ENCODE measurements around the gene FAM222A.

The FAM222A gene

DNA sequence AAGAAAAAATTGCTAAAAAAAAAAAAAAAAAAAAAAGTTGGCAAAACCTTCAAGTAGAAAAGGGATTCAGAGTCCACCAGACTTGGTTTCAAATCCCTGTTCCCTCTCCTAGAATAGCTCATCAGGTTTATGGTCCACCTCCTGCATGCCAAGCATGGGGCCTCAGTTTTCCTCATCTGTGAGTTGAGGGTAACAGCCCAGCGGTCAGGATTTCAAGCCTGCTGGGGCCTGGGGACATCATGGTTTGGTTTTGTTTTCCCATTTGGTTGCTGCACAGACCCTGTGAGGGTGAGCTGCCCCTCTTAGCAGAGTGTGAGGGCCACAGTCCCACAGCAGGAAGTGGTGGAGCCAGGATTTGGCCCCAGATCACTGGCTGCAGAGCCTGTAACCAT is 12.5 kb downstream of the FAM222A start:
- no peak for DNase-seq

DNA sequence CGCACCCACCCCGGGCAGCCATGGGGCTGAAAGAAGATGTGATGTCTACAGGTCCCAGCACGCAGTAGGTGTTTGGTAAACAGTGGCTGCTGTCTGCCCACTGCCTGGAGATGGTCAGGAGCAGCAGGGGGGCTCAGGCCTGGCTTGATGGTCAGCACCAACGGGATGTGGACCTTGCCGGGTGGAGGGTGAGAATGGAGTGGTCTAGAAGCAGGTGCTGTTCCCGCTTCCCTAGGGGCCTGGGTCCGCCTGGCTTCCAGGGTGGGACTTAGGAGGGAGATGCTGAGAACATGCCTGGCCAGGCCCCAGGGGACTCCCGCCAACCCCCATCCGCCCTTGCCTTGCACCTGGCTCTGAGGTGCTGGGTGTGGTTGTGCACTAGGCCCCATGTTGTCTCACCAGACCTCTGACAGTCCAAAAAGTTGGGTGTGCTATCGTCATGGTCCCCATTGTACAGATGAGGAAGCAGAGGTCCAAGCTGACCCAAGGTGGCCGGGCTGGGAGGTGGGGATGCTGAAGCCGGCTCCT is 12.9 kb downstream of the FAM222A start:
- no peak for DNase-seq

DNA sequence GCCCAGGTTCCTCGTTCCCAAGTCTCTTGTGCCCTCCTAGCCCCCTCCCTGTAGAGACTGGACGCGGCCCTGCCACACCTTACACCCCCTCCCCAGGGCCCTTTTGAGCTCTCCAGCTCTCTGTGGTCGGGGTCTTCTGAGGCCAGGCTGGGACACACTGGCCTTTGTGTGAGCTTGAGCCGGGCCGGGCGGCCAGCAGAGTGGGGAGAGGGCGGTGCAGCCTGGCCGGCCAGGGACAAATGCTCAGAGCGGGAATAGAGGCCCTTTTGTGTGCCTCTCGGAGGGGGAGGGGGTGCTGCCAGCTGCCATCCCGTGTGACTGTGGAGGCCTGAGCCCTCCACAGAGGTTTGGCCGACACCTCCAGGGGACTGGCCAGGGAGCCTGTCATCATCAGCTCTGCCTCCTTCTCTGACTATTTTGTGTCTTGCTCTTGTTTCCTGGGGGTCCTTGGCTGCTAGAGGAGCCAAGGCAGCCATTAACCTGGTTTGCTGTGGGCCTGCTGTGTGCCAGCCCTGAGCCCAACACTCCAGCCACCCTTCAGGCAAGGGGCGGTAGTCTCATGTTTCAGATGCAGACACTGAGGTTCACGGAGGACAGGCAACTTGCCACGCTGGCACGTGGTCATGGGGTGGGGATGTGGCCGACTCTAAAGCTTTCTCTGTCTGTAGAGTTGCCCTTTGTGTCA is 13.6 kb downstream of the FAM222A start:
- DNase-seq = peak; percentile 22

DNA sequence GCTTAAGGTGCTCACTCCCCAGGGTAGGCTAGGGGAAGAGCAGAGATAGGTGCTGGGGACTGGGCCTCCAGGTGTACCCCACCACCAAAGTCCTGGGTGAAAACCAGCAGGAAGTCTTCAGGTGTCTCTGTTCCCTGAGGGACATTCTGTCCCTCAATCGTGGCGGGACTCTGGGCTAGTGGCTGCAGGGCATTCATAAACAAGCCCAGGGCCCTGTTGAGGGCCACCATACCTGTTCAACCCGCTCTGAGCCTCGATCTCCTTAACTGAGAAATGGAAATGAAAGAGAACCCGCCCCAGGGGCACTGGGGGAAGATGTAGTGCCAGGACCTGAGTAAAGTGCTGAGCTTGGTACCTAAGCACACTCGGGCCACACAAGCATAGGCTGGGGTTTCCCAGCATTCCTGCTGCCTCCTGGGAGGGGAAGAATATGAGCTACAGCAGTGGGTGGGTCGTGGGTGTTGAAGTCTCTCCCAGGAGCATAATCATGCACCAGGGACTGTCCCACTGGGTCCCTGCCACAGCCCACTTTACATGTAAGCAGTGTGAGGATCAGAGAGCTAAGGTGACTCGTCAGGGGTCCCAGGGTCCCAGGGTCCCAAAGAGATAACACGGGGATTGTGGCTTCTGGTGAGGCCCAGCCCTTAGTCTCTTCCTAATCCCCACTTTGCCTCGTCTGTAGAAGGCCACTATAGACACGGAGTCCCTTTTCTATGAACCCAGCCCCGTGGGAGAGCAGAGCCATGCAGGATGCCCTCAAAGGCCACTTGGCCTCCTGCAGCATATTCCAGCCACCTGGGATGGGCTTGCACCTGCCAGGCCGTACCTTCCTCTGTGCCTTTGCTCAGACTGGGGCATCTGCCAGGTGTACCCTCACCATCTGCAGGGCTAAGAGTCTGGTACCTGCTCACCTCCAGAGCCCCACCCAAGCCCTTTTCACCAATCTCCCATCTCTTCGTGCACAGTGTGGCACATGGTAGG is 14.4 kb downstream of the FAM222A start:
- DNase-seq = no peak

DNA sequence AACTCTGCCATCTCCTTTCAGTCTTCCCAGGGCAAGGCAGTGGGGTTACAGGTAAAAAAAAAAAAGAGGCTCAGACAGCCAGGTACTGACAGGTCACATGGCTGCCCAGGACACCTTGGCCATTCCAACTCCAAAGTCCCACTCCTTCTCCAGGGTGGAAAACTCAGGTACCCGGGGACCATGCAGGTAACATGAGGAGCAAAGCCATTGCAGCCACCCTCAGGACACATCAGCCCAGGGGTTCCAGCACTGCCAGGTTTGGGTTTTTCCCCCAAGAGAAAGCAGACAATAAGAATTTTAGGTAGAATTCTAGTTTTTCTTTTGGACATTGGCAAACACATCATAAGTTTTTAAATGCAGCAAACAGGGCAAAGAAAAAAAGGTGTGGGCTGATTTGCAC is 15.3 kb downstream of the FAM222A start:
- DNase-seq = no peak

DNA sequence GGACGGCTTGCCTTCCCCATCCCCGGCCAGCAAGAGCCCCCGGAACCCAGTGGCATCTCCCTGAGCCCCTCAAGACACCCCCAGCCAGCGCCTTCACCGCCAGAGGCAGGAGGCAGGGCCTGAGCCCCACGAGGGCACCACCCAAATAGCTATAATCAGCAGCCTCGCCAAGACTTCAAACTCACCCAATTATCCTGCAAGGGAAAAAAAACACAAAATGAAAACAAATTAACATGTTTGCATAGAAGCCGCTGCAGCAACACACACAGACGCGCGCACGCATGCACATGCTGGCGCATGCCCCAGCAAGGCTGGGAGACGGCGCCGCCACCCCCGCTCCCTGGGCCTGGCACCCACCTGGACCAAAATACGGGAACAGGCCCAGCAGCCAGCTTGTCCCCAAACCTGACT is 15.8 kb downstream of the FAM222A start:
- DNase-seq = no peak

DNA sequence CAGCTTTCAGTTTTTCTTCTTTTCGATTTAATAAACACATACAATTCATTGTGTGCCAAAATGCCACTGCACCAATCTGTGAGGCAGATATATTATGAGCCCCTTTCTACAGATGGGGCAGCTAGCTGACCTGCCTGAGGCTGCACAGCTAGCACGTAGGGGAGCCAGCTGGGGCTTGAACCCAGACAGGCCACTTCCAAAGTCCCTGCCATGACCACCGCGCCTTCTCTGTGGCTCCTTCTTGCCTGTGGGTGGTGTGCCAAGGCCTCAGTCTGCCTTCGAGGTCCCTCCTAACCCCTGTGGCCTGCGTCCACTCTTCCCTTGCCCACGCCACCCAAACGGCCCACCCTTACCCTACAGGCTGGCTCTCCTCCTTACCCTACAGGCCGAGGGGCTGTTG is 16.2 kb downstream of the FAM222A start:
- DNase-seq = no peak

DNA sequence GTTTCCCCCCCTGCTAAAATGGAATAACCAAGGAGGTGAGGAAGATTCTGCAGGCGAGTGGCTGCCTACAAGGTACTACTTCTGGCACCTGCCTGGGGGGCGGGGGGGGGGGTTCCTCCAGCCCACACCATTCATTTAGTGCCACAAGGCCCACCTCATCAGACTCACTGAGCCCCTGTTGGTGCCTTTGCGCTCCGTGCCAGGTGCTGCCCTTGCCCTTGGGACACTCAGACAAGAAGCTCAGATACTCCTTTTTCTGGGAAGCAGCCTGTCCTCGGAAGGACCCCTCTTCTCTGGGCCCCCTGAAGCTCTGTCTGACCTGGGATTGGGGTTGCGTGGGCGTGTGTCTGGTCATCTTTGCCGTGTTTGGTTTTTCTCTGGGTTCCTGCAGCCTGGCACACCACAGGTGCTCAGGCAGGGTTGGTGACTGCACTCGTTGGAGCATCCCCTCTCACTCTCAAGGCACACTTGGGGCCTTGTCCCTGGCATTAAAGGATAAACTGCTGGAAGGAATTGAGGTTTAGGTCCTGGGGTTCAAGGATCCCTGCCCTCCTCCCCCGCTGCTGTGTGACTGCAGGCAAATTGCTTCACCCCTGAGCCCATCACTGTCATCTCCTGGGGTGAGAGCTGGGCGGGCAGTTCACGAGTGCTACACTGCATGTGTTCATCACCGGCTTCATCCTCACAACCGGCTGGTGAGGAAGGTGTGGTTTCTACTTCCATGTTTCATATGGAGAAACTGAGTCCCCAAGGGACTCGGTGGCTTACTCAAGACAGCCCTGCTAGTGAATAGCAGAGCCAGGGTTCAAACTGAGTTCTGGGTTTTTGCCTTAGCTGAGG is 16.9 kb downstream of the FAM222A start:
- DNase-seq = no peak

DNA sequence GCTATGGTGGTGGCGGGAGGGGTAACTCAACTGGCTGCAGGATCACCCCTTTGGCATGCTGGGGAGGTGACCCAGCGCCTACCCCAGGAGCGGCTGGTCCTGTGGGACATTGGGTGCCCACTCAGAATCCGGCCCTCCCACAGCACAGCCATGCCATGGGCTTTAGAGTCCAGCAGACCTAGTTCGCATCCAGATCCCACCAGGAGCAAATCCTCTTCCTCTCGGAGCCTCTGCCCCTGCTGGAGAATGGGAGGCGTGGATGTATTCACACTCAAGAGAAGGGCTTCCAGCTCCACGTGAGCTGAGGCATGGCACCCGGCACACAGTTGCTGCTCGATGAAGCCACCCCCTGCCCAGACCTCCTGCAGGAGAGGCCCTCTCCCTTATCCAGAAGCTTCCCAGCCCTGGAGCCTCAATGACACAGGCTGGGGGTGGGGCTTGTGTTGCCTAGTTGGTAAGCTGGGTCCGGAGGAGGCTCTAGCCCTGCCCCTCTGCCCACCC is 17.7 kb downstream of the FAM222A start:
- DNase-seq = no peak

DNA sequence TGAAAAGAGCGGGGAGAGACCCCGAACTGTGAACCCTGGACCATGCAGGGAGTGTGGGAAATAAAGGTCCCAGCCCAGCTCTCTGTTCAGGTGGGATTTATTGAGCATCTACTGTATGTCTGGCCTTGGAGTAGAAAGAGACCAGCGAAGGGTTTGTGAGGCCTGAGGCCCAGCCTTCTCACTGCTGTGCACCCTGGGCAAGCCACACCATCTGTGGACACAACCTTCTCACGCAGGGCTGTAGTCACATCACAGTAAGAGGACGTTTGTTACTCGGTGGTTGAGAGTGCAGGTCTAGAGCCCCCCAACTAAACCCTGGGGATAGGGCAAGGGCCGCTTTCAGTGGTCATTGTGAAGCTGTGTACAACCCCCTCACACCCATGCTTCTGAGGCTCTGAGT is 18.2 kb downstream of the FAM222A start:
- no peak for DNase-seq

DNA sequence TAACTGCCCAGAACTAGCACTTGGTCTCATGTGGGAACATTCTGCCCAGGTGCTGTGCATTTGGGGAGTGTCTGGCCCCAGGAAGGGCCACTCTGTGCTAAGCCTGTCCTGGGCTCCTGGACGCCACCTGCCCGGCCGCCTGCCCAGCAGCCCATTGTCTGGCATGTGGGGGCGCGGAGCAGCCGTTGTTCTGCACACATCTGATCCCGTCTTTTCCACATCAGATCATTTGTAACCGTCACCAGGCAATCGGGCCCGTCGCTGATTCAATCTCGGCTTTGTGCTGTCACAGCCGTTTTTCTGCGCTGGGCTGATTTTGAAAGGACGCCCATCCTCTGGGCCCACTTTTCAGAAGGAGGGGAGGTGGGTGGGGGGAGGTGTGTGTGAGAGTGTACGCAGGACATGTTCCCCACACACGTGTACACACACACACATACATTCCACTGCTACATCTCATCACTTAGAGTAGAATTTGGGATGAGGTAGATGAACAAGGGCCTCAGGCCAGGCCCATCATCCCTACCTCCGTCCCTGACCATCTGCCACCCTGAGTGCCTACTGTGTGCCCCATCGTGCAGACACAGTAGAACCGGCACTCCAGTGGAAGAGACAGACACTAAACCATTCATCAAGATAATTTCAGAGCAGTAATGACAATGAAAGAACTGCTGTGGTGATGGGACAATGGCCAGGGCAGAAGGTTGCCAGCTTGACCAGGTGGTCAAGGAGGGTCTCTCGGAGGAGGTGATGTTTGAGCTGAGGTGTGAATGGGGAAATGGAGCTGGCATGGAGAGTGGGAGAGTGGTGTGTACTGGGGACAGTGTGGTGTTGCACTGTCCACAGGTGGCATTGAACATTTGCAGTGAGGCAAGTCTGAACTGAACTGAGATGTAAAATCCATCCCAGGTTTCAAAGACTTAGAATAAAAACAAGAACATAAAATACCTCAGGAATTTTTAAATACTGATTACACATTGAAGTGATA is 19.0 kb downstream of the FAM222A start:
- no peak for DNase-seq

DNA sequence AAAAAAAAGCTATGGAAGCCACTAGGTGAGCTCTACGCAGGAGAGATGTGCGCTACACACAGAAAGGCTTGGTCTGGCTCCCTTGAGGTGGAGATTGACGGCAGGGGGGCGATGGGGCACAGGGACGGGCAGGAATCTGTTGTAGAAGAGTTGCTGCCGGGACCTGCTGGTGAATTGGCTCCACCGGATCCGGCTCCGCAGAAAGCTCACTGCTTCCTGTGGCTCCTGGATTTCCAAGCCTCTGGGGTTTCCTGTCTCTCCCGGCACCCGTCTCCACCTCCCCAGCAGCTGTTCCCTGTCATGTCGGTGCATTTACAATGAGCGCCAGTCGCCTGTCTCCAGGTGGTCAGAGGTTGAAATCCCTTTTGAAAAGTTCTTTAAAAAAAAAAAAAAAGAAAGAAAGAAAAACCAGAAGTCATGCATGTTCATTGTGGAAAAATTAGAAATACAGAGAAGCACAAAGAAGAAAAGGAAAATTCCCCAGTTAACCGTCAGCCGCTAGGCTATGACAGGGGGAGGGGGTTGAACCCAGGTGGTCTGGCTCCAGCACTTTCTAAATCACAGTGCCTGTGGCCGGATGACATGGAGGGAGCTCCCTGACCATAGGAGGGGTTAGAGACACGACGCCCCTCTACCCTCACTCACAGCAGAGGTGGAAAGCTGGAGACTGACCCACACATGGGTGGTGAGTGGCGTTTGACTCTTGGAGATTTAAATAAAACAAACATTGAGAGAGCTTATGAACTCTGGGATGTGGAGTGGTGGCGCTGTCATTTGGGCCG is 20.8 kb downstream of the FAM222A start:
- DNase-seq = no peak

DNA sequence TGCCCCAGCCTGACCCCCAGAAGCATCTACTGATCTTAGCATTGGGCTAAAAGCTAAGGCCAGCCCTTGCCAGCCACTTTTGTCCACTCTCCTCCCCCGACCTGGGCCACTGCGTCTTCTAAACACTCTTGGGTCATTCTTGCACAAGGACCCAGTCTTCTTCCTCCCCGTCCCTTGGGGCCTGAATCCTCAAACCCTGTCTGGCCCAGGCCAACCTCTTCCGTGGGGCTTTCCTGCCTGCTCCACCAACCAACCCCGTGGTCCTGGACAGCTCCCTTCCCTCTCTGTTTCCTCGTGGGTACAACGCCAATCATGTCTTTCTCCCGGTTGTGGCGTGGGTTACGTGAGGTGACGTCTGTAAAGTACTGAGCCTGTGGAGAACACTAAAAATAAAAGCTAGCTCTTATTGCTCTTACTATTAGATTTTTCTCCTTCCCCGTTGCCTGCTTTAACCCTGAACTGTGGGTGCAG is 21.5 kb downstream of the FAM222A start:
- DNase-seq = no peak

DNA sequence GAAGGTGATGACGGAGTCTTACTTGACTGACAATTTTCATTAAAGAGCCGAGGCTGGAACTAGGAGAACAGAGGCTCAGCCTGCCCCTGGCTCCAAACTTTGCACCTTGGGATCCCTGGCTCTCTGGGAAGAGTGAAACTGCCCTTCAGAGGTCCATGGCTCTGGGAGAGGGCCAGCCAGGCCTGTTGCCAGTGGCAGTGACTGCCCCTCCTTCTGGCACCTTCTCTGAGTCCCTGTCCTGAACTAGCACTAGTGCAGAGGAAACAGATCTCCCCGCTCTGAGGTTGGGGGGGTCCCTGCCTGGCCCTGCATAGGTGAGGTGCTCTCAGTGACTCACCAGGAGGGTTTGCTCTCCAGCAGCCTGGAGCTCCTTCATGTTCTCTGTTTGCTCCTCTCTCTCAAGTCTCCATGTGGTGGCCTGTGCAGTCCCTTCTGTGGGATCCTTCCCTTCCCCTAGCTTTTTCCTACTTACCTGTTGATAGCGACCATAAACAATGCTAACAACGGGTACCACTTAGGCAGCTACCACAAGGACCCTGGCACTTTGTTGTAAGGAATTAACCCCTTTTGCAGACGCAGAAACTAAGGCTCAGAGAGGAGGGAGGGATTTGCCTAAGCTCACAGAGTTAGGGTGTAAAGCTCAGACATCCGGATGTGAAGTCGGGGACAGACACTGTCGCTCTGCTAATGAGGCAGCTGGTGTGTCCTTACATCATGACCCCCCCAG is 22.4 kb downstream of the FAM222A start:
- DNase-seq = no peak

DNA sequence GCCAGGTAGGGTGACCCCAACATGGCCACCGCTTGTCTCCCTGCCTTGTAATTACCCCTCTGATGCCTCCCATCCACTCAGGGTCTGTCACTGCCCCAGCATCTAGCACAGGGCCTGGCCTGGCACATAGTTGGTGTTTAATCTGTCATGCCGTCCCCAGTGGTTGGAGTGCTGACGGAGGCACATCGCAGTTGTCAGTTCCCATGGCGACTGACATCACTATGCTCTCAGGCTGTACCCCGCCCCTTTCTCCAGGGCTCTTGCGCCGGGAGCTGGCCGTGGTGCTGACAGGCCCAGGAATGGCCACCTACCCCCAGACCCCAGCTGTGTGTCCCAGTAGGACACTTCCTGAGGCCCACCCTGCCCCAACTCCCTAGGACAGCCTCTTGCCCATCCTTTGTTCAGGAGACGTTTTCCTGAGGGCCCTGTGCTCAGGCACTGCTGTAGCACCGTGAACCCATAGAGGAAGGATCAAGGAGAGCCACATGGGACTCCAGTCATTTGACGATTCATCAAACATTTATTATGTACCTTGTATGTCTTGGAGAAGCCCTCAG is 23.0 kb downstream of the FAM222A start:
- DNase-seq = no peak

DNA sequence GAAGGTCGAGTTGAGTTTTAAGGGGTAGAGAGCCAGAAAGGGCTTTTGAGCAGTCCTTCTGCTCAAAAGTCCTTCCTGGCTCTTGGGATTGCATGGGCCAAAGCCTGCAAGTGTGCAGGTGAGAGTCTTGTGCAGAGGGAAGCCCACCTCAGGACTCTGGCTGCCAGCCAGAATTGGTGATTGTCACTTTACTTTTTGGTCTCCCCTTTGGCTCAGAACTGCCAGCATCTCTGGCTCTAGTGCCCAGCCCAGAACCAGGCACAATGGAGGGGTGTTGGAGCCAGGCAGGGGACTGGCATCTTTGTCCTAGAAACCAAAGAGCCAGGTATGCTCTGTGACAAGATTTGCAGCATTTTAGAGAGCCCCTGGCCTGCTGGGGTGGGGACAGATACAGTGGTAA is 23.5 kb downstream of the FAM222A start:
- no peak for DNase-seq

DNA sequence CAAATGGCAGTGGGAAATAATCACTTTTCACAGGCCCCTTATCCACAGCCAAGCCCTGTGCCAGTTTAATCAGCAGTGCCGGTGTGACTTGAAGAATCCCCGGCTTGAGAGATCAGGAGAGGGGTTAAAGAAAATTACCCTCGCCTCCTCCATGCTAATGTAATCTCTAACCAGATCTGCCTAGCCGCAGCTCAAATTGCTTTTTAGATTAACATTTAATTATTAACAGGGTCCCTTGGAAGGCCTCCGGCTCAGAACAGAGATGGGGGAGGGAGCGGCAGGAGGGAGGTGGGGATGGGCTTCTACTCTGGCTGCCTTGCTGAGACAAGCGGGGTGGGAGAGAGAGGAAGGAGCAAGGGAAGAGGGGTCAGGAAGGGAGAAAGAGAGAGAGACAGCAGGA is 24.0 kb downstream of the FAM222A start:
- no peak for DNase-seq

DNA sequence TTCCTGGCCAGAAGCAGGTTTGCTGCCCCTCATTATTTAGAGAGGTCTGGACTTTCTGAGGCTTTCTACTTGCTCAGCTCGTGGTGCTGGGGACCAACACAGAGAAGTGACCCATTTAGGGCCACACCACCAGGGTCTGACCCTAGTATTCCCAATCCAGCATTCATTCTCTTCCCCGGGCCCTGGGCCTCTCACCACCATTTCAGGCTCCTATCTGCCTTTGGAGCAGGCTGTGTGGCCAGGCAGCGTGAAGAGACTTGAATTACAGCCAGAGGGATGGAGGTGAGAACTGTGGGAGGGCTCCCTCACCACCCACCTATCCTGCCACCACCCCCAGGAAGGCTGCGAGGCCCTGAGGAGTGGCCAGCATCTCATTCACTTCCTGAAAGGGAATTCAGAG is 24.6 kb downstream of the FAM222A start:
- no peak for DNase-seq

DNA sequence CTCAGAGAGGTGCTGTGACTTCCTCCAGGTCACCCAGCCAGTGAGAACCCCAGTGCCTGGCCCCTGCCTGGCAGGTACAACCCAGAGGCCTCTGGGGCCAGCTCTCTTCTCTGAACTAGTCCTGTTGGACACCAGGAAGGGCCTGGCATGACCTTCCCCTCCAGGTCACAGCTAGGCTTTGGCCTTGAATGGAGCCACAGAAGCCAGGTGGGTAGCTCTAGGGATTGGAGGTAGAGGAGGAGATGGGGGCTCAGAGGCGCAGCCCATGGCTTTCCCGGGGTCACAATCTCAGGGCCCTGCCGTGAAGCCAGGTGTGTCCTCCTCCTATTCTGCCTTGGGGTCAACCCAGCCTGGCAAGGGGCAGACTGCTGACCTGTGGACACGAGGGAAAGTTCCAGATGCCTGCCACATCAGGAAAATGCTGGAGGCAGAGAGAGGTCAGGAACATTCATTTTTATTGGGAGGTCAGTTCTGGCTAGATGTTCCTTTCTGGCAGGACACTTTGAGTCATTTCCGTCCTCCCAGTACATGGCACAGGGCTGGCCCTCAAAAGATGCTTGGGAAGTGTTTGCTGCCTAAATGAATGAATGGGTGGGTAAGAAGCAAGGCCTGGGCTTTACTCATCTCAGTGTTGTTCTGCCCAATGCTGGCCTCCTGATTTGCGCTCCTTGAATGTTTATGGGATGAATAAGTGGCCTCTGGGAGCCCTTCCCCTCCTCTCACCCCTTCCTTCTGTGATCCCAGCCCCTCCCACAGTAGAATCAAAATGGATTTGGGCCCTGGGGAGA is 25.4 kb downstream of the FAM222A start:
- no peak for DNase-seq
